Measurements from ENCODE around the gene RIMS4.
A peak's percentile ranks its signal among the peaks of the same experiment; 100 is the strongest.

RIMS4 gene

DNA sequence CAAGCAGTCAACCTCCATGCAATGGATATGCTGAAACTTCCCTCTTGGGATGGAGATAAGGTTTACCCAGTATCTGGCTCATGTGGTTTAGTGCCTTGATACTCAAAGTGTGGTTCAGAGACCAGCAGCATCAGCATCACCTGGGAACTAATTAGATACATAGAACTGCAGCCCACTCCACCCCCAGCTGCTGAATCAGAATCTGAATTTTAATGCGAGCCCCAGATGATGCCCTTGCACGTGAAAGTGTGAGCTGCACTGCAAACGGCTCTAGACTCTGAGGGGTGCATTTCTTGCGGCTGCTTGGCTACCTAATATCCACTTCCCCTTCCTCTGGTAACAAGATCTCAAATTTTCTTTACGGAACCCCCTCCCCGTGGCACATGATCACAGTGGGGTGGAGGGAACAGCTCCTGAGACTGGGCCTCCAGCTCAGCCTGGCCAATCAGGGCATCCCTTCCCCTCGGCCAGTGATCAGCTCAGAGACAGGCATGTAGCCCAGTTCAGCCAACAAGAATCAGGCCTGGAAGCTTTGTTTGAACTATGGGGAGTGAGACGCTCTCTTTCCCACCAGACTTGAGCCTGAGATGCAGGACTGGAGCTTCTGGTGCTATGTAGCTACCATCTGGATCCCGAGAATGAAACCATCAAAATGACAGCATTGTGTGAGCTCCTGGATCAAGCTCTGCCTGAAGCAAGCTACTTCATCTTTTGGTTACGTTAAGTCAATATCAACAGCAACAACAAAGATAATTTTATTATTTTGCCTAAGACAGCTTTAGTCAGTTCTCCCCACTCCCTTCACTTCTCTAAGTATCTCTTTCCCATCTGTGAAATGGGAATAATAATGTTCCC lies 51.9 kb downstream of the RIMS4 start:
- DNase-seq: no peak

DNA sequence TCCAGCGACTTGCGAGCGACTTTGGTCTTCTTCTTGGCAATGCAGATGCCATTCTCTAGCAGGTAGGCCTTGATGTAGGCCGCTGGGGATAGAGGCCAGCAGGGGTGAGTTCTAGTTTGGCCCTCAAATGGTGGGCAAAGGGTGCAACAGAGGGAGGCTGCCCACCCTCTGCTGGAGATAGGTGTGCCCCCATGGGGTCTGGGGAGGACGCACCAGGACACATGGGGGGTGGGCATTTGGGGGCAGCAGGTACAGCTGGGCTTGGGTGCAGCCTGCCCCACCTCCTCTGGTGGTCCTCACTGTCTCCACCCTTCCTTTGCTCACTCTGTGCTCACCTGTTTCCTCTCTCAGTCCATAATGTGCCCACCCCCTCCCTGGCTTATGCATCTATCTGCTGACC lies 53.4 kb downstream of the RIMS4 start:
- DNase-seq: no peak

DNA sequence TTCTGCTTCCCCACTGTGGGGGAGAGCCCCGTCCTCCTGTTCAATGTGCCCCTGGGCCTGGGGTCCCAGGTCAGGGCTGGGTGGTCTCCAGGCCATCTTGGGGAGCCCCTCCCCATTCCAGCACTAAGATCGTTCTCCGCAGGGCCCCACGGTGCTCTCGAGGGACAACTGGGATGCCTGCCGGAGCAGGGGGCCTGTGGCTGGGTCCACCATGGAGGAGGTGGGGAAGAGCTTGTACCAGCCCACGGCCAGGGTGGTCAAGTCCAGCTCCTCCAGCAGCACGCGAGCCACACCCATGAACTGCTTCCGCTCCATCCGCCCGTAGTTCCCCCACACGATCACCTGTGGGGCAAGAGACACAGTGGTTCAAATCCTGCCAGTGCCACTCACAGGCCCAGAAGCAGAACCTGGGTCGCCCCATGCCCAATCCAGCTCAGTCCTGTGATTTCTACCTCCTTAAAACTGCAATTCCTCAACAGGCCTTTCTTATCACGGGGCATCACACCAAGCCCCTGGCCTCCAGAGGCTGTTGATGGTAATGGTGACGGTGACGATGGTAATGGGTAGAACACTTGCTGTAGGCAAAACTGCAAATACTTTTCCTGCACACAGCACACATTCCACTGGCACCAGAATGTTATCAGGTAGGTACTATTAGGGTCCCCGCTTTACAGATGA lies 54.2 kb downstream of the RIMS4 start:
- DNase-seq: no peak

DNA sequence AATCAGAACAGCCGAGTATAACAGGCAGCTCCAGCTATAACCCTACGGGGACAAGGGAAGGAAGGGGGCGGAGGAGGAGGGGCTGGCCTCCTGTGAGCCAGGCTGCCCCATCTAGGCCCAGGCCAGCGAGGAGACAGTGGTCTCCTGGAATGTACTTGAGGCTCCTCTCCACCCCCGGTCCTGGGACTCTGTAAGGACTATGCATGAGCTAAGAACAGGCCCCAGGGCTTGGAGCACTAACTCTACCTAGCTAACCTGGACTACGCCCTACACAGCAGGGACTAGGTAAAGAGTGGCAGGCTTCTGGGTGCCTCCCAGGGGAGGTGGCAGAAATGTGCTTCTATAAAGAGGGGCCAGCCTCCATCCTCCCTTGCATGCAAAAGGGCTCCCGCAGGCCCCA lies 55.8 kb downstream of the RIMS4 start:
- no peak for DNase-seq

DNA sequence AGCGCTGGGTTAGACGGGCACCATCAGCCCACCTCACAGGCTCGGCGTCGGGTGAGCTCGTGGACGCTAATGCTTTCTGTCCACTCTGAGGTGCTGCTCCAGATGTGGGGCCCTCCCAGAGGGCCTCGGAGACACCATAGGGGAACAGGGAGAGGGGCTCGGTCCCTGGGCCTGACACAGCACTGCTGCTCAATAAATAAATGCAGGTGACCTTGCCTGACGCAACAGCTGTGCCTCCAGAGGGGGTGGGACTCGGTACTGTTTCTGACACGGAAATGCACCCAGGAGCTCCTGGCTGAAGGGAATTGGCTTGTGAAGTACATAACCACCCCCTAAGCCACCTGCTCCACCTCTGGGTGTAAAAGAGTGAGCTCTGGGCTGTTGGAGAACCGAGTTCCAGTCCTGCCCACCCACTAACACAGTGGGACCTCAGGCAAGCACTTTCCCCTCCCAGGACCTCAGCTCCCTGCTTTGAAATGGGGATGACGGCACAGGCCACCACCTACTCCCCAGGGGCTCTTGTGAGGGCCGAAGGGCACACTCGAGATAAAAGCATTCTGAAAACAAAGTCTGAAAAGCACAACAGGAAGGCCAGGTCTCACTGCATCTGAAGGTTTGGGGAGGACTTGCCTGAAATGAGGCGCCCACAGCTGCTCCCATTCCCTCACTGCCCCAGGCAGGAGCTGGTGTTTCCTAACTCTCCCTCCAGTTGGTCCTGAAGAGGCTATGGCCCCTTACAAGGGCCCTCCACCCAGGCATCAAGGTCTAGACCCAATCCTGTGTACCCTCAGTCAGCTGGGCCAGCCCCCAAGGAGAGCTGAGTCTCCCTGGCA lies 58.0 kb downstream of the RIMS4 start:
- no peak for DNase-seq

DNA sequence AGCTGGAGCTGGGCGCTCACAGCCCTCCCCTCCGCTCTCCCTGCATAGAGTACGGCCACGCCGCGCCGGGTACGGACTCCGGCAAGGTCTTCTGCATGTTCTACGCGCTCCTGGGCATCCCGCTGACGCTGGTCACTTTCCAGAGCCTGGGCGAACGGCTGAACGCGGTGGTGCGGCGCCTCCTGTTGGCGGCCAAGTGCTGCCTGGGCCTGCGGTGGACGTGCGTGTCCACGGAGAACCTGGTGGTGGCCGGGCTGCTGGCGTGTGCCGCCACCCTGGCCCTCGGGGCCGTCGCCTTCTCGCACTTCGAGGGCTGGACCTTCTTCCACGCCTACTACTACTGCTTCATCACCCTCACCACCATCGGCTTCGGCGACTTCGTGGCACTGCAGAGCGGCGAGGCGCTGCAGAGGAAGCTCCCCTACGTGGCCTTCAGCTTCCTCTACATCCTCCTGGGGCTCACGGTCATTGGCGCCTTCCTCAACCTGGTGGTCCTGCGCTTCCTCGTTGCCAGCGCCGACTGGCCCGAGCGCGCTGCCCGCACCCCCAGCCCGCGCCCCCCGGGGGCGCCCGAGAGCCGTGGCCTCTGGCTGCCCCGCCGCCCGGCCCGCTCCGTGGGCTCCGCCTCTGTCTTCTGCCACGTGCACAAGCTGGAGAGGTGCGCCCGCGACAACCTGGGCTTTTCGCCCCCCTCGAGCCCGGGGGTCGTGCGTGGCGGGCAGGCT lies 60.1 kb downstream of the RIMS4 start:
- DNase-seq: no peak

DNA sequence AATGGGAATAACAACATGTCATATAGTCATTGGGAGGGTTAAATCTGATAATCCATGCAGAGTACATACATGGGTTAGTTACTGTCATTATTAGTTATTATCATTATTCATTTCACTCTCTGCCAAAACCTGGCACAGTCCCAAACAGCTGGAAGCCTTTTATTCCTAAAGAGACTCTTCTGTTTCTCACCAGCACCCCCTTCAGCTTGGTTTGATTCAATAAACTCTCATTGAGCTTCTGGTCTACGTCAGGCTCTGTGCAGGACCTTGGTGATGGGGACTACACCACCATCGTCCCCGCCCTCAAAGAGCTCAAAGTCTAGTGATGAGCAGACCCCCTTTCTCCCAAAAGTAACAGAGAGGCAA lies 62.4 kb downstream of the RIMS4 start:
- no peak for DNase-seq

DNA sequence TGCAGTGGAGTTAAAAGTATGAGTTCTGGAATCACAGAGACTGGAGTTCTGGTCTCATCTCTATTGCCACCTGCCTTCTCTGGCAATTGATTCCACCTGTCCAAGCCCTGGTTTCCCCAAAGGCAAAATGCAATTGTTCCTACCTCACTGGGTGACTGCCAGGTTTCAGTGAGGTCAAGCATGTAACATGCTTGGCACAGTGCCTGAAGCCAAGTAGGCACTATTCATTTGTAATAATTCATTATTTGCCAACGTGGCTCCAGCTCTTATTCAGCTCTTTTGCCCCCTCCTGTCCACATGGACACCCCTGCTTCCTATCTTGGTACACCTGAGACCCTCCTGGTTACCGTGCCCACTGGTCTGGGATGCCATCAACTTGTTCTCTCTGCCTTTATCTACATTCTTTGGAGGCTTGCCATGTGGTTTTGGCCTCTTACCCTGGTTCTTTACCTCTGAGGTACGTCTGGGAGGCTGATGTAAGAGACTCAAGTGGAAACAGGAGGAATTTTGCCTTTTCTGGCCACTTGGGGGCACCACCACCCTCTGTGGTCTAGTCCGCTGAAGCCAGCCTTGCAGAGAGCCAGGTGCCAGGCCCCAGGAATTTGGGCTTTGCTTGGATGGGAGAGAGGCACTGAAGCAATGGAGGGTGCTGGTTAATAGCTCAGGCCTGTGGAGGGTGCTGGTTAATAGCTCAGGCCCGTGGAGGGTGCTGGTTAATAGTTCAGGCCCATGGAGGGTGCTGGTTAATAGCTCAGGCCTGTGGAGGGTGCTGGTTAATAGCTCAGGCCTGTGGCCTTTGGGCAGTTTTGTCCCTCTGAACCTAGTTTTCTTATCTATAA lies 63.0 kb downstream of the RIMS4 start:
- peak; percentile 29 for DNase-seq

DNA sequence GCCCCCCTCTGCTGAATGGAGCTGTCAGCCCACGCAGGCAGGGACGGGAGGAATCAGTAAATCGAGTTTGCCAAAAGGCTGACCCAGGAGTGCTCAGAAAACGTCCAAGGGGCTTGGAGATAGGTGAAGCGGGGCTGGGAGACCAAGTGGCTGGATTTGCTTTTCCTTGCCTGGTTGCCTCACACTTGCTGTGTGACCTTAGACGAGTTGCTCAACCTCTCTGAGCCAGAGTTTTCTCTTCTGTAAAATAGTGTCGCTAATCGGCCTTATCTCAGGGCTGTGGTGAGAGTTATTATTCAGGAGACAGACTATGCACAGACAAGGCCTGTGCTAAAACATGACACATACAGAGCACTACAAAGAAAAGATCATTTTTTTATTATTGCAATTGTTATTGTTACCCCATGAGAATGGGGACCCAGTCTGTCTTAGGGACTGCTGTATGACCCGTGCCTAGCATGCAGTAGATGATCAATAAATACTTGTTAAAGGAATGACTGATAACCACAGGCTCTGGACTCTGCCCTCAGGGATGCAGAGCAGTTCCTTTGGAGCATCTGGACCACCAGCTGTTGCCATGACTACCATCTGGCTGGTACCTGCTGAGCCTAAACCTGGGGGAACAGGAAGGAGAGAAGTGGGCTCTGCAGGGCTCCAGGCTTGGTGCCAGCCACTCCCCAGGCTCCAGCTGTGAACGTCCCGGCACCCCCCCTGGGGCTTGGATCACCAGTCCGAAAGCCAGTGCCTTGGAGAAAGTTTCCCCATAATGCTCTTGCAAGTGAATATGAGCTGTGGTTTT lies 63.8 kb downstream of the RIMS4 start:
- DNase-seq: no peak

- DNase-seq: no peak
These were observed 64.6 kb downstream of the RIMS4 start, which contains the start of gene KCNK15 for GRCh38 chr20:44745598-44746366. TSS of gene KCNK15 (plus strand) at chr20:44745865. CDS start at chr20:44745911, 46 bp downstream.

- DNase-seq: no peak
These were observed 65.2 kb downstream of the RIMS4 start for GRCh38 chr20:44745122-44745597.

GRCh38 chr20:44743916-44744655 lies 66.3 kb downstream of the RIMS4 start:
- DNase-seq: no peak

GRCh38 chr20:44743080-44743701 lies 67.2 kb downstream of the RIMS4 start:
- no peak for DNase-seq

DNA sequence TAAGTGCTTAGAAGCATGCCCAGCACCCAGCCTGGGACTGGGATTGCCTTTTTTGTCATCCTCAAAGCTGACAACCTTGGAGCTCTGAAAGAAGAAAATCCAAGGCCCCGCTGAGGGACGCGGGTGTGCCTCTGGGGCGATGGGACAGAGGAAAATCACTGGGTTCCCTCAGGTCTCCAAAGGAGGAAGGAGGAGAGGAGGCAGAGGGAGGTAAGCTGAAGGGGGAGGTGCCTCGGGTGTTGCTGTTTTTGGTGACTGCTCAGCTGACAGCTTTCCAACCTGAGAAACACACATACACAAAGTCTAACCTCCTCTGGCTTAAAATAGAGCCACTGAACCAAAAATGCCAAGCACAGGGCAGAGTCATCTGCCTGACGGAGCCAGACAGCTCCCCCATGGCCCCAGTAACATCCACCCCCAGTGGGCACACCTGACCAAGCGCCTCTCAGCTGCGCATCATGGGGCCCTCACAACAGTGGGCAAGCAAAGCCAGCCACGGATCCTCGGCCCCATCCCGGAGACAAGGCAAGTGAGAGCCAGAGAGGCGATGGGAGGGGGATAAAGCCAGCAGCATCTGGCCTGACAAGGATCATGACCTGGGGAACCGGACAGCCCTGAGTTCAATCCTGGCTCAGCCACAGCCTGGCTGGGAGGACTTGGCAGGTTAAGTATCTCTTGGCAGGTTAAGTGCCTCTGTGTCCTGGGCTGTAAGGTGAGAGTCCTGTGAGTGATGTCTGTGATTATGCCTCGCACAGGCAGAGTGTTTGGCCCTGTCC lies 67.9 kb downstream of the RIMS4 start:
- DNase-seq: no peak

DNA sequence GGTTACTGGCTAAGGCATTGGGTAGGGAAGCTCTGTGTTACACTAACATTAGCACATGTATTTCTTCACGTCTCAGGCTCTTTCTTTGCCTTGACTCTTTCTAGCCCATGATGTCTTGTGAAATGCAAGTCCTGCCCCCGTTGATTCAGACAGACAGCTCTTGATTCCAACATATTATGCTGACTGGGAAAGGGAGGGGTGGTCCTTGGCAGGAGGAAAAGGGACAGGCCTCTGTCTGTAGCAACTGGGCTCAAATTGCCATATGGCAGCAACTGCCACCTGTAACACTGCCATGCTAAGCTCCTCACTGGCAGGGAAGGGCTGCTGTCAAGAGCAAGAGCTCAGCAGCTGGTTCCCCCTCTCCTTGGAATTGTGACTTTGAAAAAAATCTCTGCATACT lies 70.4 kb downstream of the RIMS4 start:
- DNase-seq: no peak

DNA sequence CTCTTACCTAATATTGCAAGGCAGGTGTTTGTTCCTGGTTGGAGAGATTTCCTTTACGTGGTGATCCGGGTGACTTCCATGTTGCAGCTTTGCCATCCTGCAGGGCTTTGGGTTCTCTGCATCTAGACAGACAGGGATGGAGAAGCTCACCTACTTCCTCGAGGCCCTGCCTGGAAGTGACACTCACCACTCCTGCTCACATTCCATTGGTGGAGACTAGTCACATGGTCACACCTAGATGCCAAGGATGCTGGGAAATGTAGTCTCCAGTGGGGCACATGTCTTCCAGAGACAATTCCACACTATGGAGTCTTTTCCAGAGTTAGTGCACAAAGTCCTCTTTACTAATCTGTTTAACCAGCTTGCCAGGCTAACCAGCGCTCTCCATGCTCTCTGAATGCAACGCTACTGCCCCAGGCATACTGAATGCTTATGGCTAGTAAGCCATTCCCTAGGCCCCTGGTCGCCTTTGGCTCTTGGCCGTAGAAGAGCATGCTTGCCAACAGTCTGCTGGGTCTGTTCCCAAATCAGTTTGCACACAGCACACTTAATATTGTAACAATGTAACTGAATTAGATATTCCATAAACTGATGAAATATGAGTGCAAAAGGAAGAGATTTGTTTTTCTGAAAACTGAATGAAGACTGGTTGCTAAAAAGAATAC lies 71.4 kb downstream of the RIMS4 start:
- DNase-seq: no peak

DNA sequence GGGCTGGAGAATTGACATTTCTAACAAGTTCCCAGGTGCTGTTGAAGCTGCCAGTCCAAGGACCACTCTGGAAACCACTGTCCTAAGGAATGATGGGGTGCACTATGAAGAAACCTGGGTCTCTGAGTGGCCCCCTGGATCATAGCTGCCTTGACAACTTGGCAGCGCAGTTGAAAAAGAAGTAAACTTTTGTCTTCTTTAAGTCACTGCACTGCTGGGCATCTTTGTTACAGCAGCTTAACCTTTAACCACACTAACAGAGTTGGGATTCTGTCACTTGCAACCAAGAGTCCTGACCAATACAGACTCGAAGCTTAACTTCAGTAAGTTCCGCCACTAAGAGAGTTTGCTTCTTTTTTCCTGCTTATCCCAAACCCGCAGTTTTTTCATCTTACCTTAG lies 73.2 kb downstream of the RIMS4 start:
- no peak for DNase-seq

Data from GOT3 (cell line).